Type B pancreatic cell (in vitro differentiated cells): Measurements from ENCODE around the gene IDH2. TPM values are rescaled to one million over a fixed set of nuclear protein-coding genes. Genes with fewer than 3 reads are reported as not detected.
A peak's percentile ranks its signal among the peaks of the same experiment; 100 is the strongest.

Source experiments
- DNase-seq: peaks from one replicate; pipeline ENCODE4 v3.0.0; 2021; ENCODE audit warnings: mixed read lengths; ENCODE audit not compliant: unreplicated experiment; ENCODE audit errors: extremely low spot score
- H3K27ac Mint-ChIP-seq: 2 replicates; pipeline ENCODE4 v1.8.0; 2021; ENCODE audit warnings: mild to moderate bottlenecking, mixed read lengths
- H3K27me3 Mint-ChIP-seq: 2 replicates; pipeline ENCODE4 v1.8.0; 2021; ENCODE audit warnings: mixed read lengths
- H3K36me3 Mint-ChIP-seq: 2 replicates; pipeline ENCODE4 v1.8.0; 2021; ENCODE audit warnings: mixed read lengths
- H3K4me1 Mint-ChIP-seq: one replicate; pipeline ENCODE4 v1.8.0; 2021; ENCODE audit warnings: mixed read lengths; ENCODE audit not compliant: unreplicated experiment
- H3K4me3 Mint-ChIP-seq: 2 replicates; pipeline ENCODE4 v1.8.0; 2021; ENCODE audit warnings: mild to moderate bottlenecking, mixed read lengths
- H3K9me3 Mint-ChIP-seq: 2 replicates; pipeline ENCODE4 v1.8.0; 2021; ENCODE audit warnings: mixed read lengths
- CTCF ChIP-seq: fragments of 200-600 bp; sonication (generic); conservative IDR thresholded peaks from 2 replicates; pipeline ENCODE4 v1.5.0; 2021; ENCODE audit warnings: antibody characterized with exemption, mild to moderate bottlenecking
- total RNA-seq: library from RNA; stranded (reverse); gene quantifications from 2 replicates; pipeline ENCODE4 v1.2.1, GENCODE V29; 2021; ENCODE audit warnings: low replicate concordance

The IDH2 gene
- total RNA-seq, 1 donor from 2014 or later = 225 TPM

DNA sequence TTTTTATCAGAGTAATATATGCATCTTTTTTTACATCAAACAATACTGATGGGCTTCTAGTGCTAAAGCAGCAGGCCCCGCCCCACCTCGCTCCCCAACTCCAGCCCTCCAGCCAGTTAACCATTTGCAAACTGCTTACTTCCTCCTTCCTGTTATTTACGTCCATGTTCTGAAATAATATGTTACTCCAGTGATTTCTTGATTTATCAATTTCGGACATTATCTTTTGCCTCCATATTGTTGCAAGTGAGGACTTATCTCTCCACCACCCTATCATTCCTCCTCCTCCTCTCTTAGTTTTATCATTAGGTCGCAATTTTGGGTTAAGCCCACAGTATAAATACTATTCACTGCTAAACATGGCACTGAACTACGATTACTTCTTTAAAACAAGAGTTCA lies 61.6 kb downstream of the IDH2 start:
- Mint-ChIP-seq H3K27me3 (no peaks in the 10 kb centered on the region), H3K4me3 (no peak overlapping the region), H3K4me1 (peaks cover 73% of the 10 kb centered on the region), H3K27ac (peak overlapping the region; percentile 25), H3K9me3 (no peaks in the 10 kb centered on the region), H3K36me3 (no peaks in the 10 kb centered on the region)
- TF ChIP-seq CTCF = no peak
- DNase-seq = no peak

- peak overlapping the region; percentile 27 for H3K27ac Mint-ChIP-seq
- H3K27me3 Mint-ChIP-seq = no peaks in the 10 kb centered on the region
- H3K9me3 Mint-ChIP-seq = no peaks in the 10 kb centered on the region
- H3K36me3 Mint-ChIP-seq = no peaks in the 10 kb centered on the region
- peaks cover 72% of the 10 kb centered on the region for H3K4me1 Mint-ChIP-seq
- DNase-seq = no peak
- no peak for TF ChIP-seq CTCF
- H3K4me3 Mint-ChIP-seq = no peak overlapping the region
Measured at GRCh38 chr15:90039996-90040395, 62.3 kb downstream of the IDH2 start.

DNA sequence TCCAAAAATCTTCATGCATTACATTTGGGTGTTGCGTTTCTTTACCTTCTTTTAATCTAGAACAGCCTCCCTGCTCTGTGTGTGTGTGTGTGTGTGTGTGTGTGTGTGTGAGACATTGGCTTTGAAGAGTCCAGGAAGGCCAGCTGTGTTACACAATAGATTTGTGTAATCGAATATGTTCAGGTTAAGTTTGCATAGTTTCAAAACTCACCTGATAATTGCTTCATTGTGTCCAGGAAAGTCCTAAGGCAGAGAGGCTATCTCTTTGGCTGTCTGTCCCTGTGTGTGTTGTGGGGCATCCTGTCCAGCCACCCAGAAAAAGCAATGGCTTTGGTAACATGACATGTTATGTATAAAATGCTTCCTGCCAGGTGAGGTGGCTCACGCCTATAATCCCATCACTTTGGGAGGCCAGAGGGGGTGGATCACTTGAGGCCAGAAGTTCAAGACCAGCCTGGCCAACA lies 63.6 kb downstream of the IDH2 start:
- no peak for TF ChIP-seq CTCF
- Mint-ChIP-seq H3K27ac (peak overlapping the region; percentile 20), H3K4me1 (peaks cover 74% of the 10 kb centered on the region), H3K27me3 (no peaks in the 10 kb centered on the region), H3K9me3 (no peaks in the 10 kb centered on the region), H3K4me3 (no peak overlapping the region), H3K36me3 (no peaks in the 10 kb centered on the region)
- DNase-seq = no peak

GRCh38 chr15:90037961-90038631 lies 64.2 kb downstream of the IDH2 start:
- Mint-ChIP-seq H3K27ac (peak overlapping the region; percentile 20), H3K4me1 (peaks cover 73% of the 10 kb centered on the region), H3K4me3 (no peak overlapping the region), H3K27me3 (no peaks in the 10 kb centered on the region), H3K9me3 (no peaks in the 10 kb centered on the region), H3K36me3 (no peaks in the 10 kb centered on the region)
- TF ChIP-seq CTCF = no peak
- DNase-seq = no peak

DNA sequence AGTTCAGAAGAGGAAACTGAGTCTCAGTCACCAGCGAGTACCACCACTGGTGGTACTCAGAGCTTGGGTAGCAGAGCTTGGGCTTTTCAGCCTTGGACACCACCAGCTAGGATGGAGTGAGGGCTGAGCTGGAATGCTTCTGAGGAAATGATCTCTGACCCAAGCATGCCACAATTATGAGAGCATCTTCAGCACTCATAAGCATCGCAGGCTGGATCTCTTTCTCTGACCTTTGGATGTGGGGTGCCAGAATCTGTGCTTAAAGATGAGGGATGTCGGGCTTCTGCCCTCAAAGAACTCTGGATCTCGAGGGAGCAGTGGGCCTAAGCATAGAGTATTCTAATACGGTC lies 64.8 kb downstream of the IDH2 start:
- H3K36me3 Mint-ChIP-seq = no peaks in the 10 kb centered on the region
- peak overlapping the region; percentile 20 for H3K27ac Mint-ChIP-seq
- no peak for TF ChIP-seq CTCF
- no peak for DNase-seq
- peaks cover 73% of the 10 kb centered on the region for H3K4me1 Mint-ChIP-seq
- H3K4me3 Mint-ChIP-seq = no peak overlapping the region
- H3K27me3 Mint-ChIP-seq = no peaks in the 10 kb centered on the region
- no peaks in the 10 kb centered on the region for H3K9me3 Mint-ChIP-seq
